Trophoblast cell (in vitro differentiated cells and primary cell): ENCODE measurements around the gene NCLN.

ENCODE experiments used
- DNase-seq, 2 donors: peaks; one replicate each; pipeline ENCODE4 v3.0.0-alpha.2; 2016
- H2AFZ ChIP-seq: 2 replicates; pipeline ENCODE4 v1.6.1; 2013; ENCODE audit warnings: low read length, moderate library complexity, mild to moderate bottlenecking; ENCODE audit not compliant: insufficient read depth, poor library complexity
- H2AK5ac ChIP-seq: 2 replicates; pipeline ENCODE4 v1.6.1; 2013; ENCODE audit warnings: mild to moderate bottlenecking, low read length
- H2BK120ac ChIP-seq: 2 replicates; pipeline ENCODE4 v1.6.1; 2013; ENCODE audit warnings: low read length, mild to moderate bottlenecking, moderate library complexity; ENCODE audit not compliant: insufficient read depth, poor library complexity
- H2BK12ac ChIP-seq: 2 replicates; pipeline ENCODE4 v1.6.1; 2013; ENCODE audit warnings: mild to moderate bottlenecking, low read length, moderate library complexity
- H2BK5ac ChIP-seq: 2 replicates; pipeline ENCODE4 v1.6.1; 2013; ENCODE audit warnings: low read length, low read depth, moderate library complexity, mild to moderate bottlenecking; ENCODE audit not compliant: poor library complexity
- H3K14ac ChIP-seq: 2 replicates; pipeline ENCODE4 v1.6.1; 2013; ENCODE audit warnings: mild to moderate bottlenecking, low read length
- H3K18ac ChIP-seq: 2 replicates; pipeline ENCODE4 v1.6.1; 2013; ENCODE audit warnings: mild to moderate bottlenecking, low read length
- H3K23ac ChIP-seq: 2 replicates; pipeline ENCODE4 v1.6.1; 2013; ENCODE audit warnings: low read length
- H3K27ac ChIP-seq: 2 replicates; pipeline ENCODE4 v1.5.1; 2013; ENCODE audit warnings: low read depth, mild to moderate bottlenecking, inconsistent platforms, low read length, moderate library complexity
- H3K27me3 ChIP-seq: 2 replicates; pipeline ENCODE4 v1.6.1; 2013; ENCODE audit warnings: inconsistent platforms, mild to moderate bottlenecking, low read length, moderate library complexity; ENCODE audit not compliant: insufficient read depth
- H3K36me3 ChIP-seq, 2 experiments: 1 replicate in 1 of 2; 2 replicates in 1 of 2; pipeline ENCODE4 v1.6.1; 2013; ENCODE audit warnings: low read length in 2 of 2, mild to moderate bottlenecking in 2 of 2, moderate library complexity in 1 of 2; ENCODE audit not compliant: insufficient read depth in 2 of 2, control insufficient read depth in 1 of 2
- H3K4ac ChIP-seq: 2 replicates; pipeline ENCODE4 v1.6.1; 2013; ENCODE audit warnings: low read depth, mild to moderate bottlenecking, low read length, moderate library complexity
- H3K4me1 ChIP-seq, 2 experiments: 1 replicate in 1 of 2; 2 replicates in 1 of 2; pipeline ENCODE4 v1.6.1; 2013; ENCODE audit warnings: low read length in 2 of 2, mild to moderate bottlenecking in 2 of 2, moderate library complexity in 1 of 2; ENCODE audit not compliant: insufficient read depth in 2 of 2, control insufficient read depth in 1 of 2
- H3K4me2 ChIP-seq: 2 replicates; pipeline ENCODE4 v1.6.1; 2013; ENCODE audit warnings: inconsistent platforms, mild to moderate bottlenecking, low read length, moderate library complexity
- H3K4me3 ChIP-seq: 2 replicates; pipeline ENCODE4 v1.5.1; 2013; ENCODE audit warnings: mild to moderate bottlenecking, low read depth, low read length, inconsistent platforms
- H3K79me1 ChIP-seq: one replicate; pipeline ENCODE4 v1.6.1; 2013; ENCODE audit warnings: low read length
- H3K79me2 ChIP-seq: 2 replicates; pipeline ENCODE4 v1.6.1; 2013; ENCODE audit warnings: low read length, mild to moderate bottlenecking; ENCODE audit not compliant: control insufficient read depth, insufficient read depth, poor library complexity
- H3K9ac ChIP-seq: 2 replicates; pipeline ENCODE4 v1.6.1; 2013; ENCODE audit warnings: mild to moderate bottlenecking, low read length
- H3K9me3 ChIP-seq: 2 replicates; pipeline ENCODE4 v1.6.1; 2013; ENCODE audit warnings: low read depth, mild to moderate bottlenecking, control low read depth, inconsistent platforms, low read length; ENCODE audit not compliant: insufficient read depth
- H4K12ac ChIP-seq: 2 replicates; pipeline ENCODE4 v1.6.1; 2013; ENCODE audit warnings: low read depth, mild to moderate bottlenecking, low read length, moderate library complexity
- H4K8ac ChIP-seq: 2 replicates; pipeline ENCODE4 v1.6.1; 2013; ENCODE audit warnings: low read depth, mild to moderate bottlenecking, low read length, moderate library complexity
- H4K91ac ChIP-seq: one replicate; pipeline ENCODE4 v1.6.1; 2013; ENCODE audit warnings: low read depth, mild to moderate bottlenecking, low read length, moderate library complexity
- WGBS: extraction: QIAGEN DNeasy Blood & Tissue Kit; methylation state at CpG from one replicate; pipeline ENCODE4 v1.1.7; 2013; ENCODE audit warnings: missing lambda C conversion rate; ENCODE audit not compliant: insufficient read length, insufficient coverage; ENCODE audit errors: extremely low coverage; 5-methylcytosine and 5-hydroxymethylcytosine counted together

NCLN gene

DNA sequence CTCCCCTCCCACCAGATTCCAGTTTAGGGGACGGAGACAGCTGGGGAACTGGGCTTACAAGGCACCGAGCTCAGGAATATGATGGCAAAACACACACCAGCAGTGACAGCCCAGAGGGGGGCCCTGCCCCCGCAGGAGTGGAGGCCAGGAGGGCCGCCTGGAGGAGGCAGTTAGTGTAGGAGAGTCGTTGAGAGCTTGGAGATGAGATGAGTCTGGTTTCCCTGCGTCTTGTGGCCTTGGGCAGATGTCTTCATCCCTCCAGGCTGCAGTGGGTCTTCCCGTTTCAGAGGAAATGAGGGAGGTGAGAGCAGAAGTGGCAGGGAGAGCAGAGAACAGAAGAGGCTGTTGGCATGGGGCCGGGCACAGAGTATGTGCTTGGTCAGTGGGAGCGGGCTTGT lies 43.6 kb downstream of the NCLN start:
- Histone ChIP-seq H3K18ac (no peak overlapping the region), H2AFZ (no peak overlapping the region), H2AK5ac (no peak overlapping the region), H3K23ac (no peak overlapping the region), H3K79me2 (no peaks in the 10 kb centered on the region), H3K4ac (no peak overlapping the region), H2BK5ac (no peak overlapping the region), H4K12ac (no peak overlapping the region), H3K4me3 (no peak overlapping the region), H3K4me1 (peaks cover 0 to 2% of the 10 kb centered on the region in 2 experiments), H3K27me3 (peaks cover 21% of the 10 kb centered on the region), H4K8ac (no peak overlapping the region), H3K27ac (no peak overlapping the region), H3K9ac (no peak overlapping the region), H3K14ac (no peak overlapping the region), H4K91ac (no peak overlapping the region), H2BK120ac (no peak overlapping the region), H2BK12ac (no peak overlapping the region), H3K36me3 (no peaks in the 10 kb centered on the region), H3K4me2 (no peak overlapping the region), H3K79me1 (no peaks in the 10 kb centered on the region), H3K9me3 (no peaks in the 10 kb centered on the region)
- no CpG with 5 or more reads among the region's 9 CpGs for WGBS
- no peak for DNase-seq

DNA sequence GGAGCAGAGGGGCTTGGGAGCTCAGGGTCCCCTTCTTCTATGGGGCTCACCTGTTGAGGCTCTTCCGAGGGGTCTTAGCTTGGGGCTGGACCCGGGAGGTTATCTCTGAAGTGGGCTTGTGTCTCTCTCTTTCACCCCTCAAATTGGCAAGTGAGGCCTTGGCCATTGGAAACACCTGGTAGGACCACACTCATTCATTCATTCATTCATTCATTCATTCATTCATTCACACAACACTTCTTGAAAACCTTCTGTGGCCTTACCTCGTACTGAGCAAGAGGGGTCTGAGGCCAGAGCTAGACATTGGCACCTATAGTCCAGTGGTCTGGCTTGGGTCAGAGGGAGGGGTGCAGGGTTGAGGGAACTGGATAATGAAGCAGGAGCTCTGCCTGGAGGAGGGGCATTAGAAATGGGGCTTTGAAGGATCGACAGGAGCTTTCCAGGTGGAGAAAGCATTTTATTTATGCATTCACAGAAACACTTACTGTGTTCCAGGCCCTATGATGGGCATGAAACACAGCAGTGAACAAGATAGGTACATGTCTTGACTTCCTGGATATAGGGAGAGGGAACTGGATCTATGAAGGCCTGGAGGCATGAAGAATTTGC lies 44.3 kb downstream of the NCLN start:
- Histone ChIP-seq H3K4me1 (no peaks in the 10 kb centered on the region), H3K9me3 (peaks cover 3% of the 10 kb centered on the region), H3K4me2 (no peak overlapping the region), H2BK5ac (no peak overlapping the region), H3K9ac (no peak overlapping the region), H3K79me2 (no peaks in the 10 kb centered on the region), H4K8ac (no peak overlapping the region), H2AK5ac (no peak overlapping the region), H2BK120ac (no peak overlapping the region), H2AFZ (no peak overlapping the region), H3K18ac (no peak overlapping the region), H4K12ac (no peak overlapping the region), H3K4me3 (no peak overlapping the region), H3K23ac (no peak overlapping the region), H3K79me1 (no peaks in the 10 kb centered on the region), H3K14ac (no peak overlapping the region), H3K4ac (no peak overlapping the region), H3K36me3 (no peaks in the 10 kb centered on the region), H4K91ac (no peak overlapping the region), H2BK12ac (no peak overlapping the region), H3K27ac (no peak overlapping the region), H3K27me3 (peaks cover 18% of the 10 kb centered on the region)
- WGBS = no CpG with 5 or more reads among the region's 4 CpGs
- DNase-seq = no peak

DNA sequence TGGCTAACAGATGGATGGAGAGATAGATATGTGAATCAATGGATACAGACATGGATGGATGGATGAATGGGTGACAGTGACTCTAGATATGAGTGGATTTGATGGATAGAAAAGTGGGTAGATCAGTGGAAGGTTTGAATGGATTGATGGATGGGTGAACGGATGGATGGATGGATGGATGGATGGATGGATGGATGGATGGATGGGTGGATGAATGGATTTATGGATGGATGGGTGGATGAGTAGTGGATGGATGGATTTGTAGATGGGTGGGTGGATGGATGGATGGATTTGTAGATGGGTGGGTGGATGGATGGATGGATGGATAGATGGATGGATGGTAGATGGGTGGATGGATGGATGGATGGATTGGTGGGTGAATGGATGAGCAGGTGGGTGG lies 45.6 kb downstream of the NCLN start:
- no peak overlapping the region for H2AK5ac ChIP-seq
- no peak overlapping the region for H3K14ac ChIP-seq
- no peak overlapping the region for H3K18ac ChIP-seq
- no peak overlapping the region for H4K12ac ChIP-seq
- H3K27me3 ChIP-seq = peaks cover 10% of the 10 kb centered on the region
- no peaks in the 10 kb centered on the region for H3K4me1 ChIP-seq
- H3K23ac ChIP-seq = no peak overlapping the region
- no peak overlapping the region for H4K8ac ChIP-seq
- peaks cover 3% of the 10 kb centered on the region for H3K9me3 ChIP-seq
- no peak for DNase-seq
- no peak overlapping the region for H2BK12ac ChIP-seq
- H3K27ac ChIP-seq = no peak overlapping the region
- 100% methylated on average over 1 of the region's 1 CpG for WGBS
- H3K36me3 ChIP-seq = no peaks in the 10 kb centered on the region
- no peak overlapping the region for H2BK120ac ChIP-seq
- no peak overlapping the region for H3K4me3 ChIP-seq
- H3K4ac ChIP-seq = no peak overlapping the region
- no peak overlapping the region for H2BK5ac ChIP-seq
- no peak overlapping the region for H3K4me2 ChIP-seq
- H4K91ac ChIP-seq = no peak overlapping the region
- no peak overlapping the region for H2AFZ ChIP-seq
- no peak overlapping the region for H3K9ac ChIP-seq
- H3K79me1 ChIP-seq = no peaks in the 10 kb centered on the region
- H3K79me2 ChIP-seq = no peaks in the 10 kb centered on the region

DNA sequence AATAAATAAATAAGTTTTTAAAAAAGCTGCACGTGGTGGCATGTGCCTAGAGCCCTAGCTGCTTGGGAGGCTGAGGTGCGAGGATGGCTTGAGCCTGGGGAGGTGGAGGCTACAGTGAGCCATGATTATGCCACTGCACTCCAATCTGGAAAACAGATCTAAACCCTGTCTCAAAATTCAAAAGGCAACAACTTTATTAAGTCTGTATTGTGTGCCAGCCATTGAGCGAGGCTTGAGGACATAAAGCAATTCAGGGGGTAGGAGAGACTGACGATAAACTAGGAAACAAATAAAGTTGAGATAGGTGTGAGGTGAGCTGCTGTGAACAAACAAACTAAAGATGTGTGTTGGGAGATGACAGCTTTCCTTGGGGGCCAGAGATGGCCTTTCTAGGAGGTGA lies 47.4 kb downstream of the NCLN start:
- no peak overlapping the region for H3K4ac ChIP-seq
- no peak overlapping the region for H2BK12ac ChIP-seq
- H3K9ac ChIP-seq = no peak overlapping the region
- no peak overlapping the region for H2AK5ac ChIP-seq
- no peak overlapping the region for H4K12ac ChIP-seq
- H3K9me3 ChIP-seq = peaks cover 3% of the 10 kb centered on the region
- H3K23ac ChIP-seq = no peak overlapping the region
- no peak overlapping the region for H3K14ac ChIP-seq
- no peak overlapping the region for H2BK5ac ChIP-seq
- no peaks in the 10 kb centered on the region for H3K79me1 ChIP-seq
- peaks cover 4% of the 10 kb centered on the region for H3K27me3 ChIP-seq
- no peak overlapping the region for H4K91ac ChIP-seq
- no peaks in the 10 kb centered on the region for H3K4me1 ChIP-seq
- no peak overlapping the region for H2BK120ac ChIP-seq
- no peak for DNase-seq
- H3K79me2 ChIP-seq = no peaks in the 10 kb centered on the region
- no peaks in the 10 kb centered on the region for H3K36me3 ChIP-seq
- H2AFZ ChIP-seq = no peak overlapping the region
- H3K4me2 ChIP-seq = no peak overlapping the region
- H4K8ac ChIP-seq = no peak overlapping the region
- H3K18ac ChIP-seq = no peak overlapping the region
- no peak overlapping the region for H3K4me3 ChIP-seq
- no CpG with 5 or more reads among the region's 4 CpGs for WGBS
- H3K27ac ChIP-seq = no peak overlapping the region
